Measurements from ENCODE around the gene ARID3C. TPM values are rescaled to one million over a fixed set of nuclear protein-coding genes. Genes with fewer than 3 reads are reported as not detected.

Gene ARID3C
- total RNA-seq, 4 donors from 2014 or later = not detected

DNA sequence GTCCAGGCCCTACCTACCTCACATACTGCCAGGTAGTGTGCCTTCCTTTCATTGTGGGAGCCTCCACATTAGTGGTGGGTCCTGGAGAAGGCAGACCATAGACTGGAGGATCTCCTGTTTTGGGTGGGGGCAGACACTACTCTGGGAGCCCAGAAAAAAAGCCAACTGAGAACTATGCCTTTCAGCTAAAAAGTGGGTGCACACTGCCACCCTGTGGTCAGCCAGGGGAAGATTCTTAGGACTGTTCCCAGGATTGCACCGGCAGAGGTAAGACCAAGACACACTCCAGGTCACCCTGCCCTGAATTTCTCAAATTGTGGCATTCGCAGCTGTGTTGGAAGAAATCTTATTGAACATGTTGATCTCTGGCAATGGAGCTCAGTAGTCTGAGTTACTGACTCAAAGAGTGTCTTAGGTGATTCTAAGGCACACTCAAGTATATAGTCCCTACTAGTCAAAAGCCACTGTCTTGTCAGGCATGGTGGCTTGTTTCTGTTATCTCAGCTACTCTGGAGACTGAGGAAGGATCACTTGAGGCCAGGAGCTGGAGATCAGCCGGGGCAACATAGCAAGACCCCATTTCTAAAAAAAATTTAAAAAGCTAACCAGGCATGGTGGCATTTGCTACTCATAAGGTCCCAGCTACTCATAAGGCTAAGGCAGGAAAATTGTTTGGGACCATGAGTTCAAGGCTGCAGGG, 5.1 kb upstream of the ARID3C start:
- TF ChIP-seq, protein P1, sequence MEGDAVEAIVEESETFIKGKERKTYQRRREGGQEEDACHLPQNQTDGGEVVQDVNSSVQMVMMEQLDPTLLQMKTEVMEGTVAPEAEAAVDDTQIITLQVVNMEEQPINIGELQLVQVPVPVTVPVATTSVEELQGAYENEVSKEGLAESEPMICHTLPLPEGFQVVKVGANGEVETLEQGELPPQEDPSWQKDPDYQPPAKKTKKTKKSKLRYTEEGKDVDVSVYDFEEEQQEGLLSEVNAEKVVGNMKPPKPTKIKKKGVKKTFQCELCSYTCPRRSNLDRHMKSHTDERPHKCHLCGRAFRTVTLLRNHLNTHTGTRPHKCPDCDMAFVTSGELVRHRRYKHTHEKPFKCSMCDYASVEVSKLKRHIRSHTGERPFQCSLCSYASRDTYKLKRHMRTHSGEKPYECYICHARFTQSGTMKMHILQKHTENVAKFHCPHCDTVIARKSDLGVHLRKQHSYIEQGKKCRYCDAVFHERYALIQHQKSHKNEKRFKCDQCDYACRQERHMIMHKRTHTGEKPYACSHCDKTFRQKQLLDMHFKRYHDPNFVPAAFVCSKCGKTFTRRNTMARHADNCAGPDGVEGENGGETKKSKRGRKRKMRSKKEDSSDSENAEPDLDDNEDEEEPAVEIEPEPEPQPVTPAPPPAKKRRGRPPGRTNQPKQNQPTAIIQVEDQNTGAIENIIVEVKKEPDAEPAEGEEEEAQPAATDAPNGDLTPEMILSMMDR (IDR thresholded peaks at IDR 0.05; ENCODE audit: low read depth) = no peak

DNA sequence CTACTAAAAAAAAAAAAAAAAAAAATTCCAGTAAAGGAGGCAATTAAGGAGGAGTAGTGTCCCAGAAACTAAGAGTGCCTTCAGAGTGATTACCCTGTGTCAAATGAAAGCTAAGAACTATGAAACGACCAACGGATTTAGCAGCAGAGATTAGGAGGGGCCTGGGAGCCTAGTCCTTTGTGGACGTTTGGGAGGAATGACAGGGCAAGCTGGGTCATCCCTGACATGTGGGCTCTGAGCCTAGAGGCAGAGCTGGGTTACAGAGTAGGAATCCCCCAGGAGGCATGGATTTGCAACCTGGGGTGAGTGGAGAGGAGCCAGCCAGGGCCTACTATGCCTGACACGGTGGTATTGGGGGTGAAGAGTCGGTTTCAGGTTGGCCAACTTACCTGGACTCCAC, 4.3 kb upstream of the ARID3C start:
- TF ChIP-seq, protein P1 (IDR thresholded peaks at IDR 0.05; ENCODE audit: low read depth) = no peak

DNA sequence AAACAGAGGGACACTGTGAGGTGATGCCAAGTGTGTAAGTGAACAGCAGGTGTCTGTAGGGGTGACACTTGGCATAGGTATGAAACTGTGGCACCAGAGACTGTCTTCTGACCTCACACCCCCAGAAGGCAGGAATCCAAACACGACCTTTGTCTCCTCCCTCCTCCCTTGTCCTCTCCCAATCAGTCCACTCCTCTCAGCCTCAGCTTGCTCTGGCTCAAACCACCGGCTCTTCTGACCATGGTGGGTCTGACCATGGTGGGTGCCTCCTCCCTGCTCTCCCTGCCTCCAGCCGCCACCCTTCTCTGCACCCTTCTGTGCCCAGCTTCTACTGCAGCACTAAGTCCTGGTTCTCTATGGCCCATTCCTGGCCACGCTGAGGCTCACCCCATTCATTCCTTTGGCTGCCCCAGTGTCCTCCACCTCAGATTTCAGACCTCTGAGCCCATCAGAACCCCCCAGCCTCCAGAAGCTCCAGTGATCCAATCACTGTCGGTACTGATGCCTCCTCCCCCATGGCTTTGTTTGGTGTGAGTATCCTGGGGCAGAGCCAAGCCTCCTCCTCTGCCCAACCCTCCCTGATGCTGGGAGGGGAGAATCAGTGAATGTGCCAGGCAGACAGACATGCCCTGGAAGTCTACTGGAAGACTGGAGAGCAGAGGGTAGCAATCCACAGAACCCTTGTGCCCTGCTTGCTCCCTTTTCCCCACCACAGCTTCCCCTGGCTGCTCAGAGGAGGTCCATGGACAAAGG, 1.7 kb upstream of the ARID3C start:
- TF ChIP-seq, protein P1 (IDR thresholded peaks at IDR 0.05; ENCODE audit: low read depth) = no peak

DNA sequence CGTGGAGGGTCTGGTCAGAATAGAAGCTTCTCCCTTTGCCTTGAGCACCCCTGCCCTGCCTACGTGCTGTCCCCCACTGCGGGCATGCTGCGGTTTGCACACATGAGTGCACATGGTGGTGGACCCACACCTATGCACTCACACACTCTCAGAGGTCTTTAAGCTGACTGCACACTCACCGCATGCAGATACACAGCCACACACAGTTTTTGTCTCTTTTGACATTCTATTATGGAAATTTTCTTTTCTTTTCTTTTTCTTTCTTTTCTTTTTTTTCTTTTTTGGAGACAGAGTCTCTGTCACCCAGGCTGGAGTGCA, 584 bp upstream of the ARID3C start:
- TF ChIP-seq, protein P1 (IDR thresholded peaks at IDR 0.05; ENCODE audit: low read depth) = no peak

DNA sequence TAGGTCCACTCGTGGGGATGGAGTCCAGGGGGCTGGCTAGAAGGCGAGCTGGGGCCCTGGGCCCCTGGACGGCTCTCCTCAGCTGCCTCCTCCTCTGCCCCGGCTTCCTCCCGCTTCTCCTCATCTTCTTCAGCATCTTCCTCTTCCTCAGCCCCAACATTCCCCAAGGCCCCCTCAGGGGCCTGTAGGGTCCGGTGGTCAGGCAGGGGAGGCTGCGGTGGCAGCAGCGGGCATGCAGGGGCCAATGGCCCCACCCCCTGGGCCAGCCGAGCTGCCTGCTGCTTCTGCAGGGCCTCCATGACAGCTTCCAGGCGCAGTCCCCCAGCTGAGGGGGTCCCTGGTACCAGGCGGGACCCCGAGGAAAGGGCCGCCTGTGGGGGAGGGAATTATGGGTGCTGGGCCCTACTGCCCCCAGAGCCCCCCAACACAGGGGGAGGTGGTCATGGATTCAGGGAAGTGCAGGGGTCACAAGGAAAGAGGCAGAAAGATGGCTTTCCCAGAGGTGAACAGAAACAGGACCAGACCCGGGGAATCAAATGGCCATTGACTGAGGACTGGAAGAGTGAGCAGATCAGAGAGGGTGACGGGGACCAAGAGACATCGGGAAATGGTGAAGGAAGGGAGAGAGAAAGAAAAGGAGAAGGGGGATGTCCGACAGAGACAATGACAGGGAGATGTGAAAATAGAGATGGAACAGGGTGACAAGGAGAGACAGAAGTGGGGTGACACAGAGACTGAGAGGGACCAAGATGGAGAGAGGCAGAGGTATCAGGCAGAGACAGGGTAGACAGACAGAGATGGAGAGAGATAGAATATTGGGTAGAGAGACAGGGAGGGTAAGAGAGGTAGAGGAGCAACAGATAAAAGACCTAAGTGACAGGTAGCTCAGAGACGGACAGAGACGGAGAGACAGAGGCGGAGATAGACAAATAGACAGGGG, 880 bp downstream of the ARID3C start:
- TF ChIP-seq, protein P1 (IDR thresholded peaks at IDR 0.05; ENCODE audit: low read depth) = no peak

DNA sequence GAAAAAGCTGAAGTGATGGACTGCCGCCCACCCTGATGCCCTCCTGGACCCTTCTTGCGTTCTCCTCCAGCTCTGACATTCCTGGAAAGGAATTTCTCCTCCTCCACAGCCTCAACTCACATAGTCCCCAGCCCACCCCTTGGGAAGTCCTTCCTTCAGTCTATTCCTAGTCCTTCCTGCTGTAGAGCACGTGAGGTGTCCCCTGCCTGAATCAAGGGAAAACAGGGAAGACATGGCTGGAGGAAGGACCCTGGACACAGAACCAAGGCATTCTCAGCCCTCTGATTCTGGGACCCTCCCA, 3.7 kb downstream of the ARID3C start:
- TF ChIP-seq, protein P1 (IDR thresholded peaks at IDR 0.05; ENCODE audit: low read depth) = no peak
